CD4-positive, alpha-beta T cell treated with Interleukin-2 at 100 ng/mL for 4 hours (primary cell): ENCODE results near the gene GRM5.
"Not testable (repeated sequence)": the region's sequence is repeated elsewhere in the genome, so short reads cannot be mapped to it uniquely, and the experiment has no call there.

Experiments used
- DNase-seq: peaks from one replicate; pipeline ENCODE4 v3.0.0-alpha.2; 2020; ENCODE audit warnings: low spot score

Gene GRM5

GRCh38 chr11:88538098-88538497 lies 527.7 kb downstream of the GRM5 start:
- no peak for DNase-seq

GRCh38 chr11:88537613-88538012 lies 528.2 kb downstream of the GRM5 start:
- DNase-seq: no peak

GRCh38 chr11:88536616-88537265 lies 529.0 kb downstream of the GRM5 start:
- no peak for DNase-seq

- DNase-seq: no peak
Observed at GRCh38 chr11:88535916-88536547, 529.8 kb downstream of the GRM5 start.

- no peak for DNase-seq
Observed at GRCh38 chr11:88535266-88535665, 530.5 kb downstream of the GRM5 start.

- DNase-seq: not testable (repeated sequence)
Observed at GRCh38 chr11:88534706-88535105, 531.1 kb downstream of the GRM5 start.

GRCh38 chr11:88534185-88534584 lies 531.6 kb downstream of the GRM5 start:
- DNase-seq: no peak

GRCh38 chr11:88533001-88533400 lies 532.8 kb downstream of the GRM5 start:
- DNase-seq: no peak

- DNase-seq: no peak
Observed at GRCh38 chr11:88531831-88532230, 534.0 kb downstream of the GRM5 start.

GRCh38 chr11:88529426-88529825 lies 536.4 kb downstream of the GRM5 start:
- no peak for DNase-seq

GRCh38 chr11:88523386-88524071 lies 542.3 kb downstream of the GRM5 start:
- no peak for DNase-seq

- no peak for DNase-seq
Observed at GRCh38 chr11:88522624-88523385, 543.0 kb downstream of the GRM5 start.

GRCh38 chr11:88521799-88522201 lies 544.0 kb downstream of the GRM5 start:
- DNase-seq: no peak

- DNase-seq: no peak
Observed at GRCh38 chr11:88521399-88521798, 544.4 kb downstream of the GRM5 start.

- no peak for DNase-seq
Observed at GRCh38 chr11:88520391-88520790, 545.4 kb downstream of the GRM5 start.

GRCh38 chr11:88515002-88515401 lies 550.8 kb downstream of the GRM5 start:
- DNase-seq: no peak

- no peak for DNase-seq
Observed at GRCh38 chr11:88511006-88511405, 554.8 kb downstream of the GRM5 start.

GRCh38 chr11:88508759-88509581 lies 556.8 kb downstream of the GRM5 start:
- no peak for DNase-seq

GRCh38 chr11:88508418-88508758 lies 557.4 kb downstream of the GRM5 start:
- no peak for DNase-seq

- no peak for DNase-seq
Observed at GRCh38 chr11:88507771-88508417, 557.9 kb downstream of the GRM5 start.

- DNase-seq: no peak
Observed at GRCh38 chr11:88501541-88501940, 564.2 kb downstream of the GRM5 start.
